ENCODE data around the gene ARHGEF4. TPM values are rescaled to one million over a fixed set of nuclear protein-coding genes. Genes with fewer than 3 reads are reported as not detected.

ARHGEF4 gene
- polyA plus RNA-seq, 1 donor (not counting 4 experiments of a cell fraction or from before 2014, with no cell fraction given), result 22.6 TPM

DNA sequence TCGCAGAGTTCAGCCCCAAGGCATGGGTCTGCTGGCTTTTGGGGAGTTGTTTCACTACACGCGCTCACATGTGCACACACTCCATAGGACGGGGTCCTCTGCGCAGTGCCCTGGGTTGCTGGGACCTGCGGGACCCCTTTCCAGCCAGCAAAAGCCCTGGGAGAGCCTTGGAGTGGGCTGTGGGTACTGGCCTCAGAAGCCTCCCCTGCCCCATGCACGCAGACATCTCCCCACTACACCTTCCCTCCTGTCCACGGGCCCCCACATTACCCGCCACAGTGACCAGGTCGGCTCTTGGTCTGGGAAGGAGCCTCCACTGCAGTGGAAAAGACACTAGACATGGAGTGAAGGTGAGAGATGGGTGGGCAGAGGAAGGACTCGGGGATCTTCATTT is 208.0 kb downstream of the ARHGEF4 start:
- Histone ChIP-seq H3K4me2 (ENCODE audit: control insufficient read depth, extremely low read depth, insufficient read depth, low read depth, low read length) (no peak overlapping the region), H3K9me3 (ENCODE audit: control insufficient read depth, low read depth, low read length) (no peaks in the 10 kb centered on the region), H3K79me2 (ENCODE audit: control insufficient read depth, insufficient read depth, low read length) (no peaks in the 10 kb centered on the region), H3K27ac (ENCODE audit: control insufficient read depth, insufficient read depth, low read length) (no peak overlapping the region), H3K36me3 (ENCODE audit: control insufficient read depth in 2 of 2, extremely low read depth in 1 of 2, insufficient read depth in 2 of 2, low read length in 2 of 2) (peaks cover 18 to 36% of the 10 kb centered on the region in 2 experiments), H3K4me1 (ENCODE audit: control insufficient read depth, extremely low read depth, insufficient read depth, low read length) (no peaks in the 10 kb centered on the region), H3K27me3 (ENCODE audit: control insufficient read depth, extremely low read depth, insufficient read depth, low read length) (no peaks in the 10 kb centered on the region), H3K9ac (ENCODE audit: control insufficient read depth, extremely low read depth, insufficient read depth, low read length) (no peak overlapping the region), H3K9me1 (ENCODE audit: control insufficient read depth, extremely low read depth, insufficient read depth, low read length) (no peaks in the 10 kb centered on the region), H4K20me1 (ENCODE audit: control insufficient read depth, extremely low read depth, insufficient read depth, low read length) (no peaks in the 10 kb centered on the region), H2AFZ (ENCODE audit: control insufficient read depth, low read length) (no peak overlapping the region), H3K4me3 (ENCODE audit: control insufficient read depth in 2 of 3, extremely low read depth in 1 of 3, insufficient read depth in 2 of 3, low read depth in 1 of 3, low read length in 3 of 3) (no peak overlapping the region)
- DNase-seq (ENCODE audit: low read depth, low spot score), result no peak
- TF ChIP-seq, protein P1, sequence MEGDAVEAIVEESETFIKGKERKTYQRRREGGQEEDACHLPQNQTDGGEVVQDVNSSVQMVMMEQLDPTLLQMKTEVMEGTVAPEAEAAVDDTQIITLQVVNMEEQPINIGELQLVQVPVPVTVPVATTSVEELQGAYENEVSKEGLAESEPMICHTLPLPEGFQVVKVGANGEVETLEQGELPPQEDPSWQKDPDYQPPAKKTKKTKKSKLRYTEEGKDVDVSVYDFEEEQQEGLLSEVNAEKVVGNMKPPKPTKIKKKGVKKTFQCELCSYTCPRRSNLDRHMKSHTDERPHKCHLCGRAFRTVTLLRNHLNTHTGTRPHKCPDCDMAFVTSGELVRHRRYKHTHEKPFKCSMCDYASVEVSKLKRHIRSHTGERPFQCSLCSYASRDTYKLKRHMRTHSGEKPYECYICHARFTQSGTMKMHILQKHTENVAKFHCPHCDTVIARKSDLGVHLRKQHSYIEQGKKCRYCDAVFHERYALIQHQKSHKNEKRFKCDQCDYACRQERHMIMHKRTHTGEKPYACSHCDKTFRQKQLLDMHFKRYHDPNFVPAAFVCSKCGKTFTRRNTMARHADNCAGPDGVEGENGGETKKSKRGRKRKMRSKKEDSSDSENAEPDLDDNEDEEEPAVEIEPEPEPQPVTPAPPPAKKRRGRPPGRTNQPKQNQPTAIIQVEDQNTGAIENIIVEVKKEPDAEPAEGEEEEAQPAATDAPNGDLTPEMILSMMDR (optimal IDR thresholded peaks at IDR 0.05 in 1 of 3, IDR thresholded peaks at IDR 0.05 in 1 of 3, conservative IDR thresholded peaks at IDR 0.05 in 1 of 3; ENCODE audit: extremely low read depth in 1 of 3, insufficient read depth in 2 of 3, low read length in 3 of 3), result no peak
- TF ChIP-seq EZH2 (IDR thresholded peaks at IDR 0.05; ENCODE audit: low read length), result no peak
- no peak for FAIRE-seq
- dilution Hi-C loops (cut with MboI; ENCODE audit: extremely low pct_ligation_motif_present, low sequenced_read_pairs), result no loop called here

DNA sequence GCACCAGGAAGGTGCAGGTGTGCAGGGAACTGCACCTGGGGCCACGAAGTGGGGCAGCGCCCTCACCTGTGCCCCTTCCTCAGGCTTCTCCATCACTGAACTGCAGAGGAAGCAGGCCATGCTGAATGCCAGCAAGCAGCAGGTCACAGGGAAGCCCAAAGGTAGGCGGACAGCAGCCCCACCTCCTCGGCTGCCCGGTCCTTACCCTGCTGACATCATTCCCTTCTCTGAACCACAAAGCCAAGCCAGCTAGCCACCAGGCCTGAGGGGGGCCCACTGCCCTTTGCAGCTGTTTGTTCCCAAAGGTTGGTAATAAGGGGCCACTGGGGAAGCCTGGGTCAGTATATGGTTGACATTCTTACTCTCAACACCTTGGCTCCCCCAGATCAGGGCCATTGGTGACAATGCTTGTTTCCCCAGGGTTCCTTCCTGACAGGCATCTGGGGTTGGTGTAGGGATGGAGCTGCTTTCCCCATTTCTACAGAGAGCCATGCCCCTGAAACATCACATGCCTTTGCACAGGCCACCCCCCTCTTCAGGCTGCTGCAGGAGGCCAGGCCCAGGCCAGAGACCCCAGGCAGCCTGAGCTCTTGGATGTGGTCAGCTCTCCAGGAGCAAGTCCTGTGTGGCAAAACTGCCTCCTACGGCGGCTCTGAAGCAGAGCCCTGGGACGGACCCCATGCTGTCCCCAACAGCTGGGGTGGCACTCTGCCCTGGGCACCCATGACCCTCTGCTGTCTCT is 208.7 kb downstream of the ARHGEF4 start:
- dilution Hi-C loops (cut with MboI; ENCODE audit: extremely low pct_ligation_motif_present, low sequenced_read_pairs), result no loop called here
- Histone ChIP-seq H3K4me1 (ENCODE audit: control insufficient read depth, extremely low read depth, insufficient read depth, low read length) (no peaks in the 10 kb centered on the region), H3K4me3 (ENCODE audit: control insufficient read depth in 2 of 3, extremely low read depth in 1 of 3, insufficient read depth in 2 of 3, low read depth in 1 of 3, low read length in 3 of 3) (no peak overlapping the region), H4K20me1 (ENCODE audit: control insufficient read depth, extremely low read depth, insufficient read depth, low read length) (no peaks in the 10 kb centered on the region), H3K9ac (ENCODE audit: control insufficient read depth, extremely low read depth, insufficient read depth, low read length) (no peak overlapping the region), H2AFZ (ENCODE audit: control insufficient read depth, low read length) (no peak overlapping the region), H3K36me3 (ENCODE audit: control insufficient read depth in 2 of 2, extremely low read depth in 1 of 2, insufficient read depth in 2 of 2, low read length in 2 of 2) (peaks cover 18 to 39% of the 10 kb centered on the region in 2 experiments), H3K9me3 (ENCODE audit: control insufficient read depth, low read depth, low read length) (no peaks in the 10 kb centered on the region), H3K79me2 (ENCODE audit: control insufficient read depth, insufficient read depth, low read length) (no peaks in the 10 kb centered on the region), H3K27ac (ENCODE audit: control insufficient read depth, insufficient read depth, low read length) (no peak overlapping the region), H3K27me3 (ENCODE audit: control insufficient read depth, extremely low read depth, insufficient read depth, low read length) (no peaks in the 10 kb centered on the region), H3K9me1 (ENCODE audit: control insufficient read depth, extremely low read depth, insufficient read depth, low read length) (no peaks in the 10 kb centered on the region), H3K4me2 (ENCODE audit: control insufficient read depth, extremely low read depth, insufficient read depth, low read depth, low read length) (no peak overlapping the region)
- TF ChIP-seq, protein P1 (optimal IDR thresholded peaks at IDR 0.05 in 1 of 3, IDR thresholded peaks at IDR 0.05 in 1 of 3, conservative IDR thresholded peaks at IDR 0.05 in 1 of 3; ENCODE audit: extremely low read depth in 1 of 3, insufficient read depth in 2 of 3, low read length in 3 of 3), result no peak
- TF ChIP-seq EZH2 (IDR thresholded peaks at IDR 0.05; ENCODE audit: low read length), result no peak
- FAIRE-seq (no peak), DNase-seq (ENCODE audit: low read depth, low spot score) (no peak)

All from keratinocyte (primary cell).